IMR-90 (cell line): ENCODE results near the gene SSBP3. TPM values are rescaled to one million over a fixed set of nuclear protein-coding genes. Genes with fewer than 3 reads are reported as not detected.

Source experiments
- ATAC-seq: fragments of 200-7000 bp; cut with Tn5 transposase; 2 replicates; pipeline ENCODE4 v1.9.1; 2020; ENCODE audit warnings: low read depth, mild to moderate bottlenecking, moderate library complexity
- BruUV-seq: library from RNA; stranded (reverse); fragments of 400-500 nt; replicated peaks from 2 replicates; lab custom pipeline; 2021; lab: Mats Ljungman, UMichigan
- CTCF ChIA-PET: fragments of 300-600 bp; formaldehyde crosslinking; extraction: SDS; loops from one replicate; lab custom pipeline; 2021; ENCODE audit warnings: antibody characterized with exemption; lab: Yijun Ruan, JAX
- POLR2A ChIA-PET: fragments of 300-600 bp; sonication (Branson Sonifier 250); formaldehyde crosslinking; loops from one replicate; lab custom pipeline; 2022; ENCODE audit warnings: antibody characterized with exemption; ENCODE audit not compliant: unreplicated experiment; lab: Charles Lee
- DNase-seq: peaks from one replicate; pipeline ENCODE4 v3.0.0; 2013
- H2AFZ ChIP-seq: replicated peaks from 2 replicates; pipeline ENCODE3; 2013; ENCODE audit warnings: low read length, mild to moderate bottlenecking; ENCODE audit not compliant: poor library complexity
- H2AK5ac ChIP-seq: 2 replicates; pipeline ENCODE4 v1.6.1; 2013; ENCODE audit warnings: low read depth, low read length, inconsistent platforms
- H2AK9ac ChIP-seq: replicated peaks from 2 replicates; pipeline ENCODE3; 2013; ENCODE audit warnings: mild to moderate bottlenecking, low read depth, low read length, moderate library complexity; ENCODE audit not compliant: poor library complexity
- H2BK120ac ChIP-seq: 2 replicates; pipeline ENCODE4 v1.6.1; 2013; ENCODE audit warnings: low read depth, low read length, inconsistent platforms
- H2BK15ac ChIP-seq: 3 replicates; pipeline ENCODE4 v1.6.1; 2013; ENCODE audit warnings: low read depth, low read length, inconsistent platforms
- H2BK20ac ChIP-seq: 2 replicates; pipeline ENCODE4 v1.6.1; 2013; ENCODE audit warnings: low read depth, mild to moderate bottlenecking, inconsistent platforms, low read length, moderate library complexity
- H2BK5ac ChIP-seq: 2 replicates; pipeline ENCODE4 v1.6.1; 2013; ENCODE audit warnings: mild to moderate bottlenecking, low read depth, low read length, inconsistent platforms; ENCODE audit not compliant: poor library complexity, severe bottlenecking
- H3K14ac ChIP-seq: replicated peaks from 2 replicates; pipeline ENCODE4 v1.6.1; 2013; ENCODE audit warnings: low read depth, low read length, inconsistent platforms
- H3K18ac ChIP-seq: 2 replicates; pipeline ENCODE4 v1.6.1; 2013; ENCODE audit warnings: low read depth, low read length, control low read depth
- H3K23ac ChIP-seq: 2 replicates; pipeline ENCODE4 v1.6.1; 2013; ENCODE audit warnings: low read depth, low read length, inconsistent platforms
- H3K27ac ChIP-seq: 2 replicates; pipeline ENCODE4 v1.5.1; 2013; ENCODE audit warnings: mild to moderate bottlenecking, control low read depth, low read length; ENCODE audit not compliant: insufficient read depth
- H3K27me3 ChIP-seq: 2 replicates; pipeline ENCODE4 v1.6.1; 2013; ENCODE audit warnings: low read length; ENCODE audit not compliant: control insufficient read depth, insufficient read depth
- H3K36me3 ChIP-seq: 2 replicates; pipeline ENCODE4 v1.6.1; 2013; ENCODE audit warnings: low read length, mixed read lengths; ENCODE audit not compliant: control insufficient read depth, insufficient read depth
- H3K4ac ChIP-seq: 2 replicates; pipeline ENCODE4 v1.6.1; 2013; ENCODE audit warnings: low read depth, low read length, inconsistent platforms
- H3K4me1 ChIP-seq: 2 replicates; pipeline ENCODE4 v1.6.1; 2013; ENCODE audit warnings: low read length, mixed read lengths; ENCODE audit not compliant: control insufficient read depth, insufficient read depth
- H3K4me2 ChIP-seq: 2 replicates; pipeline ENCODE4 v1.6.1; 2013; ENCODE audit warnings: low read depth, mild to moderate bottlenecking, control low read depth, low read length, moderate library complexity
- H3K4me3 ChIP-seq: 2 replicates; pipeline ENCODE4 v1.5.1; 2013; ENCODE audit warnings: low read depth, mild to moderate bottlenecking, control low read depth, low read length, moderate library complexity; ENCODE audit not compliant: insufficient read depth
- H3K56ac ChIP-seq: 2 replicates; pipeline ENCODE4 v1.6.1; 2013; ENCODE audit warnings: low read length, inconsistent platforms; ENCODE audit not compliant: insufficient read depth; ENCODE audit errors: extremely low read depth
- H3K79me1 ChIP-seq, 2 experiments: 2 replicates each; pipeline ENCODE4 v1.6.1; 2013; ENCODE audit warnings: low read length in 2 of 2, inconsistent platforms in 1 of 2, low read depth in 1 of 2
- H3K9ac ChIP-seq: 2 replicates; pipeline ENCODE4 v1.6.1; 2013; ENCODE audit warnings: low read depth, low read length, control low read depth
- H3K9me1 ChIP-seq: 2 replicates; pipeline ENCODE4 v1.6.1; 2013; ENCODE audit warnings: low read length, inconsistent platforms; ENCODE audit not compliant: insufficient read depth
- H3K9me3 ChIP-seq: 2 replicates; pipeline ENCODE4 v1.6.1; 2013; ENCODE audit warnings: low read length; ENCODE audit not compliant: control insufficient read depth, insufficient read depth
- H4K20me1 ChIP-seq: 2 replicates; pipeline ENCODE4 v1.6.1; 2013; ENCODE audit warnings: low read length, inconsistent platforms; ENCODE audit not compliant: insufficient read depth
- H4K5ac ChIP-seq: 2 replicates; pipeline ENCODE4 v1.6.1; 2013; ENCODE audit warnings: mild to moderate bottlenecking, low read depth, low read length, control low read depth
- H4K8ac ChIP-seq, 2 experiments: 2 replicates each; pipeline ENCODE4 v1.6.1; 2013; ENCODE audit warnings: low read depth in 2 of 2, low read length in 2 of 2, control low read depth in 1 of 2, inconsistent platforms in 1 of 2
- H4K91ac ChIP-seq: 2 replicates; pipeline ENCODE4 v1.6.1; 2013; ENCODE audit warnings: low read depth, low read length, inconsistent platforms; ENCODE audit not compliant: insufficient read depth
- BHLHE40 ChIP-seq: fragments of 150-350 bp; IDR thresholded peaks from 2 replicates; pipeline ENCODE4 v1.6.1; 2016; ENCODE audit warnings: mild to moderate bottlenecking, low read depth, low read length
- CEBPB ChIP-seq: IDR thresholded peaks from 2 replicates; pipeline ENCODE4 v1.6.1; 2012; ENCODE audit warnings: low read depth, low read length, improper control_type of control experiment
- CHD1 ChIP-seq: IDR thresholded peaks from 2 replicates; pipeline ENCODE4 v1.6.1; 2012; ENCODE audit warnings: low read depth, low read length, improper control_type of control experiment
- CTCF ChIP-seq: conservative IDR thresholded peaks from 2 replicates; pipeline ENCODE4 v1.5.1; 2012; ENCODE audit warnings: mild to moderate bottlenecking, low read depth, low read length, improper control_type of control experiment
- FOS ChIP-seq: fragments of 150-350 bp; IDR thresholded peaks from 2 replicates; pipeline ENCODE4 v1.6.1; 2016; ENCODE audit warnings: low read depth, low read length
- MAFK ChIP-seq: IDR thresholded peaks from 2 replicates; pipeline ENCODE4 v1.6.1; 2012; ENCODE audit warnings: low read depth, low read length, improper control_type of control experiment
- MAZ ChIP-seq: IDR thresholded peaks from 2 replicates; pipeline ENCODE4 v1.6.1; 2012; ENCODE audit warnings: low read depth, mild to moderate bottlenecking, low read length, improper control_type of control experiment, moderate library complexity, borderline replicate concordance
- MXI1 ChIP-seq: IDR thresholded peaks from 2 replicates; pipeline ENCODE4 v1.6.1; 2012; ENCODE audit warnings: low read depth, mild to moderate bottlenecking, low read length, moderate library complexity, borderline replicate concordance
- NFE2L2 ChIP-seq: fragments of 150-350 bp; IDR thresholded peaks from 2 replicates; pipeline ENCODE4 v1.6.1; 2016; ENCODE audit warnings: low read depth, mild to moderate bottlenecking, low read length
- POLR2A ChIP-seq: IDR thresholded peaks from 2 replicates; pipeline ENCODE4 v1.6.1; 2012; ENCODE audit warnings: mild to moderate bottlenecking, low read depth, low read length
- RAD21 ChIP-seq: IDR thresholded peaks from 2 replicates; pipeline ENCODE4 v1.6.1; 2012; ENCODE audit warnings: low read length, improper control_type of control experiment
- RCOR1 ChIP-seq: IDR thresholded peaks from 2 replicates; pipeline ENCODE4 v1.6.1; 2012; ENCODE audit warnings: mild to moderate bottlenecking, low read length, improper control_type of control experiment; ENCODE audit not compliant: insufficient replicate concordance
- RFX5 ChIP-seq: IDR thresholded peaks from 2 replicates; pipeline ENCODE4 v1.8.0; 2012; ENCODE audit warnings: low read depth, mild to moderate bottlenecking, low read length, moderate library complexity
- SMC3 ChIP-seq: fragments of 150-350 bp; IDR thresholded peaks from 2 replicates; pipeline ENCODE4 v1.6.1; 2016; ENCODE audit warnings: low read depth, mild to moderate bottlenecking, antibody characterized with exemption, low read length, moderate library complexity
- USF2 ChIP-seq: fragments of 150-350 bp; IDR thresholded peaks from 2 replicates; pipeline ENCODE4 v1.6.1; 2017; ENCODE audit warnings: mild to moderate bottlenecking, antibody characterized with exemption, low read length, low read depth
- WGBS, 2 experiments: methylation state at CpG; one replicate each; pipeline versions ENCODE4 v1.1.5 to v1.1.7; 2013; ENCODE audit warnings: missing lambda C conversion rate in 2 of 2; ENCODE audit not compliant: insufficient read length in 1 of 2; ENCODE audit errors: extremely low coverage in 2 of 2; 5-methylcytosine and 5-hydroxymethylcytosine counted together
- dilution Hi-C: fragments of 300-500 bp; cut with HindIII; formaldehyde crosslinking; loops from one replicate; pipeline ENCODE4 v1.14.3; 2018; ENCODE audit warnings: low sequenced_read_pairs; ENCODE audit not compliant: unreplicated experiment
- in situ Hi-C: fragments of 300-500 bp; cut with MboI; formaldehyde crosslinking; loops from 3 replicates; pipeline ENCODE4 v1.14.3; 2019; ENCODE audit warnings: low sequenced_read_pairs, inconsistent platforms, mixed read lengths
- intact Hi-C: fragments of 100-400 bp; cut with micrococcal nuclease; formaldehyde crosslinking; loops from 2 replicates; pipeline ENCODE4 v1.10.0; 2022
- polyA plus RNA-seq, 3 experiments: library from polyadenylated mRNA; depleted of rRNA; stranded (reverse); fragments of >200 nt; gene quantifications; 2 replicates each; pipeline ENCODE4 v1.2.3, GENCODE V29; 2012; ENCODE audit warnings: low replicate concordance in 1 of 3
- total RNA-seq: library from RNA; depleted of rRNA; stranded (reverse); fragments of >200 nt; gene quantifications from 2 replicates; pipeline ENCODE4 v1.2.3, GENCODE V29; 2012

Gene SSBP3
- total and polyA plus RNA-seq, 2 of the 4 experiments (the other 2 are of a cell fraction), result 10.9 to 39.6 TPM

- H2BK120ac ChIP-seq, result no peak overlapping the region
- H2AK5ac ChIP-seq, result no peak overlapping the region
- H3K9me1 ChIP-seq, result no peaks in the 10 kb centered on the region
- H3K27me3 ChIP-seq, result peaks cover 26% of the 10 kb centered on the region
- intact Hi-C loops (no loop called here), dilution Hi-C loops (no loop called here), in situ Hi-C loops (no loop called here)
- ATAC-seq (no peak), DNase-seq (no peak)
- TF ChIP-seq CTCF, result no peak
- no peak for TF ChIP-seq CHD1
- no peak for TF ChIP-seq MAFK
- TF ChIP-seq FOS, result no peak
- no peak for TF ChIP-seq POLR2A
- no peak for TF ChIP-seq USF2
- TF ChIP-seq RAD21, result no peak
- no peak for TF ChIP-seq MAZ
- no peak for TF ChIP-seq BHLHE40
- no peak for TF ChIP-seq CEBPB
- TF ChIP-seq RFX5, result no peak
- TF ChIP-seq SMC3, result no peak
- TF ChIP-seq RCOR1, result no peak
- no peak for TF ChIP-seq NFE2L2
- TF ChIP-seq MXI1, result no peak
- no peak overlapping the region for H4K5ac ChIP-seq
- H3K4me2 ChIP-seq, result no peak overlapping the region
- H2BK20ac ChIP-seq, result no peak overlapping the region
- no peak overlapping the region for H3K9ac ChIP-seq
- H3K4me3 ChIP-seq, result no peak overlapping the region
- H2BK15ac ChIP-seq, result no peak overlapping the region
- ChIA-PET POLR2A (no interaction called here), CTCF (no interaction called here)
- no peak overlapping the region for H3K27ac ChIP-seq
- WGBS, 2 experiments, result 40% methylated on average over 4 of the region's 5 CpGs; no CpG with 5 or more reads in 1 of the 2 experiments
- no peaks in the 10 kb centered on the region for H3K36me3 ChIP-seq
- no peak overlapping the region for H2AFZ ChIP-seq
- H3K14ac ChIP-seq, result no peak overlapping the region
- no peak overlapping the region for H3K56ac ChIP-seq
- BruUV-seq, result no TSS peak
- H4K91ac ChIP-seq, result no peak overlapping the region
- no peaks in the 10 kb centered on the region for H4K20me1 ChIP-seq
- H3K4ac ChIP-seq, result no peak overlapping the region
- H4K8ac ChIP-seq, result no peak overlapping the region
- H3K79me1 ChIP-seq, result no peaks in the 10 kb centered on the region
- H3K18ac ChIP-seq, result no peak overlapping the region
- no peaks in the 10 kb centered on the region; the same call in 1 of the 2 replicates for H3K4me1 ChIP-seq
- no peak overlapping the region for H2AK9ac ChIP-seq
- no peaks in the 10 kb centered on the region for H3K9me3 ChIP-seq
- H2BK5ac ChIP-seq, result no peak overlapping the region
- H3K23ac ChIP-seq, result no peak overlapping the region
Measured at GRCh38 chr1:54417123-54417522, 10.9 kb upstream of the SSBP3 start.
